22Rv1 (cell line): ENCODE measurements around the gene COPB1.

ENCODE experiments used
- H3K27ac ChIP-seq: fragments of 450-650 bp; 2 replicates; pipeline ENCODE4 v1.5.1; 2017
- CTCF ChIP-seq: fragments of 450-650 bp; IDR thresholded peaks from 2 replicates; pipeline ENCODE4 v1.5.1; 2017; ENCODE audit warnings: mild to moderate bottlenecking
- ZFX ChIP-seq: fragments of 450-650 bp; IDR thresholded peaks from 2 replicates; pipeline ENCODE4 v1.6.1; 2017; ENCODE audit warnings: antibody characterized with exemption, borderline replicate concordance

COPB1 gene

GRCh38 chr11:14529321-14529720 lies 29.7 kb upstream of the COPB1 start:
- no peak overlapping the region for H3K27ac ChIP-seq

GRCh38 chr11:14522801-14523200 lies 23.2 kb upstream of the COPB1 start:
- no peak overlapping the region for H3K27ac ChIP-seq
- TF ChIP-seq CTCF (no peak), ZFX (no peak)

More at GRCh38 chr11:14529321-14529720, 29.7 kb upstream of the COPB1 start:
- TF ChIP-seq ZFX, result no peak
- TF ChIP-seq CTCF, result no peak

- no peak overlapping the region for H3K27ac ChIP-seq
- TF ChIP-seq CTCF, result no peak
- TF ChIP-seq ZFX, result no peak
Measured at GRCh38 chr11:14522245-14522644, 22.6 kb upstream of the COPB1 start.

- no peak for TF ChIP-seq ZFX
- peak overlapping the region; percentile 87 for H3K27ac ChIP-seq
Measured at GRCh38 chr11:14520747-14521151, 21.1 kb upstream of the COPB1 start.

GRCh38 chr11:14519917-14520746 lies 20.5 kb upstream of the COPB1 start, which contains the start of gene PSMA1:
Gene PSMA1, minus strand, starts transcription at chr11:14520386. Its CDS starts 87 bp downstream, at chr11:14520299.
- TF ChIP-seq ZFX, result peak; percentile 91
- TF ChIP-seq CTCF, result no peak
- H3K27ac ChIP-seq, result peak within 1 kb of the TSS; percentile 87

- TF ChIP-seq CTCF, result no peak
- no peak for TF ChIP-seq ZFX
- H3K27ac ChIP-seq, result peak overlapping the region; percentile 87
Measured at GRCh38 chr11:14519597-14519916, 19.9 kb upstream of the COPB1 start.

- TF ChIP-seq CTCF (no peak), ZFX (no peak)
- H3K27ac ChIP-seq, result peak overlapping the region; percentile 87; the same call in 1 of the 2 replicates
Measured at GRCh38 chr11:14518820-14519219, 19.2 kb upstream of the COPB1 start.

GRCh38 chr11:14513800-14514199 lies 14.2 kb upstream of the COPB1 start:
- no peak for TF ChIP-seq ZFX
- TF ChIP-seq CTCF, result no peak

More at GRCh38 chr11:14513800-14514199, 14.2 kb upstream of the COPB1 start:
- no peak overlapping the region for H3K27ac ChIP-seq
